Body of pancreas (tissue), 4 donors: ENCODE results near the gene TTC7B. TPM values are rescaled to one million over a fixed set of nuclear protein-coding genes. Genes with fewer than 3 reads are reported as not detected.

Source experiments
- ATAC-seq: fragments of 150-250 bp; one replicate; pipeline ENCODE4 v1.9.1; 2016
- DNase-seq, 4 donors: peaks; one replicate each; pipeline ENCODE4 v3.0.0-alpha.2; 2019
- H3K27ac ChIP-seq, 4 donors: fragments of 200-600 bp; sonication (generic); 1 replicate in 3 of 4; 2 replicates in 1 of 4; pipeline versions ENCODE4 v1.5.1 to v1.6.1; 2016 to 2019; ENCODE audit warnings: mild to moderate bottlenecking in 1 of 4, mixed read lengths in 1 of 4, moderate library complexity in 1 of 4
- H3K27me3 ChIP-seq, 2 donors: fragments of 200-600 bp; sonication (generic); one replicate each; pipeline ENCODE4 v1.6.0; 2016; ENCODE audit warnings: mild to moderate bottlenecking in 1 of 2
- H3K36me3 ChIP-seq, 2 donors: fragments of 200-600 bp; sonication (generic); replicated peaks in 1 of 2; 2 replicates each; pipeline ENCODE4 v1.5.1; 2016; ENCODE audit warnings: low read depth in 2 of 2; ENCODE audit not compliant: insufficient read depth in 1 of 2
- H3K4me1 ChIP-seq: fragments of 200-600 bp; sonication (generic); one replicate; pipeline ENCODE4 v1.6.0; 2016
- H3K4me3 ChIP-seq, 2 donors: fragments of 200-600 bp; sonication (generic); 1 replicate in 1 of 2; 2 replicates in 1 of 2; pipeline ENCODE4 v1.5.1; 2016 to 2019
- H3K9me3 ChIP-seq, 3 donors: fragments of 200-600 bp; sonication (generic); 1 replicate in 2 of 3; 2 replicates in 1 of 3; pipeline ENCODE4 v1.5.1; 2016
- POLR2A ChIP-seq, 3 donors: fragments of 450-650 bp; IDR thresholded peaks; one replicate each; pipeline ENCODE4 v1.6.1; 2016; ENCODE audit warnings: antibody characterized with exemption in 3 of 3, mild to moderate bottlenecking in 2 of 3
- WGBS, 2 donors: methylation state at CpG; one replicate each; pipeline ENCODE4 v1.1.5; 2017; 5-methylcytosine and 5-hydroxymethylcytosine counted together
- intact Hi-C: fragments of 100-400 bp; cut with DNase I; formaldehyde crosslinking; loops from one replicate; pipeline ENCODE4 v1.15.1; 2023
- total RNA-seq, 2 donors: library from RNA; depleted of rRNA; stranded (reverse); fragments of >200 nt; gene quantifications; one replicate each; pipeline ENCODE4 v1.1.0, GENCODE V29; 2016
- TF ChIP-seq, protein P1 (sequence below), 7 experiments: fragments of 450-650 bp in 4 of 7; fragments of 200-600 bp in 3 of 7; sonication (generic) in 3 of 7; IDR thresholded peaks; one replicate each; pipeline ENCODE4 v1.5.1; 2016 to 2019; ENCODE audit warnings: antibody characterized with exemption in 7 of 7

TTC7B gene
- total RNA-seq, 2 donors from 2014 or later = 15.3 to 44.2 TPM

DNA sequence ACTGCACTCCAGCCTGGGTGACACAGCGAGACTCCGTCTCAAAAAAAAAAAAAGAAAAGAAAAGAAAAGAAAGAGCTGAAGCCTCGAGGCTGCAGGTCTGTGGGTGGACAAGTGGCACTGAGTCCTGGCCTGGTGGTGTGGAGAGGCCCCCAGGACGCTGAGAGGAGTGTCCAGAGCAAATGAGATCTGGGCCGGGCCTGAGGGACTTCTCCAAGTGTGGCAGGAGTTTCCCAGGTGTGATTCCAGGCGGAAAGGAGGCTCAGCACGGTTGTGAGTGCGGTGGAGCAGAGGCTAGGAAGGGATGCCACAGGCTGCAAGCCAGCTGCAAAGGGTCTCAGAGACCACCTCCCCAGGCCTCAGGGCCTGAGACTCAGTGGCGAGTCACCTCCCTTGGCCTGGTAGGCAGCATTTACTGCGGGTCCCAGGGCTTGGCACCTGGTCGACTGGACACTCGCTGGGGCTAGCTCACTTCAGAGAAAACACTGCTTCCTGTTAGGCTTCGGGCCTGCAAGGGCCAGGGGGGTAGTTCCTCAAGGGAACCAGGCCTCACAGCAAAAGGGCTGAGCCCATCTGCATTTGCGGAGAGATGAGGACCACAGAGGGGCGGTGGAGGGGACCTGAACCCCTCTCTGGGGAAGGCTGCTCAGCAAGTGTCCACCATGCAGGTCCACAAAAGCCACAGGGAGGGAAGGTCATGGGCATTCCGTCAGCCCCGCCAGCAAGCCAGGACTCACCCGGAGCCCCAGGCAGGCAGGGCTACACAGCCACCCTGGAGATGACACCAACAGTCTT lies 11.7 kb downstream of the TTC7B start:
- no peak overlapping the region for H3K4me3 ChIP-seq
- no peaks in the 10 kb centered on the region for H3K36me3 ChIP-seq
- no peaks in the 10 kb centered on the region for H3K9me3 ChIP-seq
- TF ChIP-seq, protein P1, sequence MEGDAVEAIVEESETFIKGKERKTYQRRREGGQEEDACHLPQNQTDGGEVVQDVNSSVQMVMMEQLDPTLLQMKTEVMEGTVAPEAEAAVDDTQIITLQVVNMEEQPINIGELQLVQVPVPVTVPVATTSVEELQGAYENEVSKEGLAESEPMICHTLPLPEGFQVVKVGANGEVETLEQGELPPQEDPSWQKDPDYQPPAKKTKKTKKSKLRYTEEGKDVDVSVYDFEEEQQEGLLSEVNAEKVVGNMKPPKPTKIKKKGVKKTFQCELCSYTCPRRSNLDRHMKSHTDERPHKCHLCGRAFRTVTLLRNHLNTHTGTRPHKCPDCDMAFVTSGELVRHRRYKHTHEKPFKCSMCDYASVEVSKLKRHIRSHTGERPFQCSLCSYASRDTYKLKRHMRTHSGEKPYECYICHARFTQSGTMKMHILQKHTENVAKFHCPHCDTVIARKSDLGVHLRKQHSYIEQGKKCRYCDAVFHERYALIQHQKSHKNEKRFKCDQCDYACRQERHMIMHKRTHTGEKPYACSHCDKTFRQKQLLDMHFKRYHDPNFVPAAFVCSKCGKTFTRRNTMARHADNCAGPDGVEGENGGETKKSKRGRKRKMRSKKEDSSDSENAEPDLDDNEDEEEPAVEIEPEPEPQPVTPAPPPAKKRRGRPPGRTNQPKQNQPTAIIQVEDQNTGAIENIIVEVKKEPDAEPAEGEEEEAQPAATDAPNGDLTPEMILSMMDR (IDR thresholded peaks at IDR 0.05) = no peak
- TF ChIP-seq POLR2A (IDR thresholded peaks at IDR 0.05) = no peak
- intact Hi-C loops = no loop called here
- H3K4me1 ChIP-seq = peaks cover 27% of the 10 kb centered on the region
- WGBS, 2 donors = 85 to 87% methylated on average over 10 to 18 of the region's 18 CpGs
- DNase-seq (no peak), ATAC-seq (no peak)
- H3K27me3 ChIP-seq = no peaks in the 10 kb centered on the region
- no peak overlapping the region for H3K27ac ChIP-seq

DNA sequence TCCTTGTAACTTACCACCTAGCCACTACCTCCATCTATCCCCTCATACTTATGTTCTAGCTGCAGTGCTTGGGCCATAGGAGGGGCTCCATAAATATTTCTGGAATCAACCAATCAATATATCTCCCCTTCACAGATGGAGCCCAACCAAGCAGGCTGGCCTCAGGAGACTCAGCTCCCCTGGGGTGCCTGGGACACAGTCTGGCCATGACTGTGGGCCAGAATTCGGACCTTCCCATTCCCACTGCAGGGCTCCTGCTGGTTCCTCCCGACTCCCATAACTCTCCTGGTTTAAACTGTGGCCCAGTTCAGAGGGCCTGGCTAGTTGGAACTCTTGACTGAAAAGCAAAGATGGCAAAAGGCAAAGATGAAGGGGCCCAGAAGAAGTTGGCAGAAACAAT lies 13.0 kb downstream of the TTC7B start:
- Histone ChIP-seq H3K27me3 (no peaks in the 10 kb centered on the region), H3K9me3 (no peaks in the 10 kb centered on the region), H3K27ac (no peak overlapping the region), H3K4me3 (no peak overlapping the region), H3K36me3 (no peaks in the 10 kb centered on the region), H3K4me1 (peaks cover 18% of the 10 kb centered on the region)
- TF ChIP-seq POLR2A (IDR thresholded peaks at IDR 0.05) = no peak
- TF ChIP-seq, protein P1 (IDR thresholded peaks at IDR 0.05) = no peak
- 82 to 95% methylated on average over 2 of the region's 2 CpGs for WGBS, 2 donors
- intact Hi-C loops = no loop called here
- ATAC-seq = no peak
- DNase-seq = no peak

- H3K9me3 ChIP-seq = no peaks in the 10 kb centered on the region
- no peak overlapping the region for H3K27ac ChIP-seq
- no peak for DNase-seq
- ATAC-seq = no peak
- H3K36me3 ChIP-seq = no peaks in the 10 kb centered on the region
- H3K27me3 ChIP-seq = no peaks in the 10 kb centered on the region
- H3K4me3 ChIP-seq = no peak overlapping the region
- no peak for TF ChIP-seq POLR2A (IDR thresholded peaks at IDR 0.05)
- TF ChIP-seq, protein P1 (IDR thresholded peaks at IDR 0.05) = no peak
- no peaks in the 10 kb centered on the region for H3K4me1 ChIP-seq
- intact Hi-C loops = no loop called here
- WGBS, 2 donors = 80 to 85% methylated on average over 5 of the region's 5 CpGs
Observed at GRCh38 chr14:90799420-90799819, 16.8 kb downstream of the TTC7B start.

GRCh38 chr14:90797919-90798318 lies 18.3 kb downstream of the TTC7B start:
- Histone ChIP-seq H3K36me3 (no peaks in the 10 kb centered on the region), H3K27me3 (no peaks in the 10 kb centered on the region), H3K4me3 (no peak overlapping the region), H3K4me1 (no peaks in the 10 kb centered on the region), H3K9me3 (no peaks in the 10 kb centered on the region), H3K27ac (no peak overlapping the region)
- ATAC-seq (no peak), DNase-seq (no peak)
- TF ChIP-seq, protein P1 (IDR thresholded peaks at IDR 0.05) = no peak
- TF ChIP-seq POLR2A (IDR thresholded peaks at IDR 0.05) = no peak
- WGBS, 2 donors = 89 to 91% methylated on average over 13 of the region's 13 CpGs
- intact Hi-C loops = no loop called here

GRCh38 chr14:90797451-90797850 lies 18.8 kb downstream of the TTC7B start:
- Histone ChIP-seq H3K4me3 (no peak overlapping the region), H3K9me3 (no peaks in the 10 kb centered on the region), H3K27me3 (no peaks in the 10 kb centered on the region), H3K4me1 (no peaks in the 10 kb centered on the region), H3K27ac (no peak overlapping the region), H3K36me3 (no peaks in the 10 kb centered on the region)
- TF ChIP-seq POLR2A (IDR thresholded peaks at IDR 0.05) = no peak
- TF ChIP-seq, protein P1 (IDR thresholded peaks at IDR 0.05) = no peak
- intact Hi-C loops = no loop called here
- DNase-seq (no peak), ATAC-seq (no peak)
- 70 to 78% methylated on average over 3 of the region's 3 CpGs for WGBS, 2 donors
